ENCODE data around the gene INSC.

DNA sequence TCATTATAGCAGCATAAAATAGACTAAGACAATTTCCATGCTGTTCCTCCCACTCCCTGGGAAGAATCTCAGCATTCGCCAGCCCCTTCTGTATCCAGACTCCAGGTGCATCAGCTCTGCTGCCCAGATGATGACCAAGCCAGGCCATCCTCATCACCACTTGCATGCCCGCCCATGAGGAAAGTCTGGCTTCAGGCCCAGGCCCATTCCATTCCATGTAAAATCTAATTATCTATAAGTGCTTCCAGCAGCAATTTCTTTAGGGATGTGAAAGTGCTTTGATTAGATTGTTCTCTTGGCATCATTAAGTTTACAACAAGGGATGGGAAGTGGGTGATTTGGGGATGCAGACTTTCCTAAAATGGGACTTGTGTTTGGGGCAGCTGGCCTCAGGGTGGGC lies 100.3 kb downstream of the INSC start:
- TF ChIP-seq POLR2A (IDR thresholded peaks at IDR 0.05), result no peak
- TF ChIP-seq CTCF (IDR thresholded peaks at IDR 0.05), result no peak
